ENCODE measurements around the gene DYNLT2B. TPM values are rescaled to one million over a fixed set of nuclear protein-coding genes. Genes with fewer than 3 reads are reported as not detected.
"Not testable (repeated sequence)": the region's sequence is repeated elsewhere in the genome, so short reads cannot be mapped to it uniquely, and the experiment has no call there.

The DYNLT2B gene
- total RNA-seq, 1 donor from 2014 or later: 29.9 TPM

GRCh38 chr3:196348698-196349097 lies 30.7 kb upstream of the DYNLT2B start:
- peaks cover 23% of the 10 kb centered on the region for H3F3A ChIP-seq (ENCODE audit: low read depth)
- H3K4me1 ChIP-seq: no peaks in the 10 kb centered on the region
- no peak overlapping the region for H3K4me3 ChIP-seq
- Mint-ChIP-seq H3K36me3 (peaks cover 44% of the 10 kb centered on the region), H3K27ac (no peak overlapping the region), H3K4me1 (no peaks in the 10 kb centered on the region), H3K9me3 (no peaks in the 10 kb centered on the region), H3K4me3 (no peak overlapping the region), H3K27me3 (ENCODE audit: insufficient read depth, low read depth) (no peaks in the 10 kb centered on the region)
- no peak overlapping the region for H3K9ac ChIP-seq
- no peaks in the 10 kb centered on the region for H3K9me3 ChIP-seq (ENCODE audit: low read depth)
- no peaks in the 10 kb centered on the region for H3K27me3 ChIP-seq
- no peaks in the 10 kb centered on the region for H4K20me1 ChIP-seq (ENCODE audit: low read depth)
- no peak for DNase-seq (ENCODE audit: low spot score)
- H3K27ac ChIP-seq: peak overlapping the region; percentile 53
- TF ChIP-seq EZH2 (IDR thresholded peaks at IDR 0.05) (no peak), EZH2phosphoT487 (IDR thresholded peaks at IDR 0.05) (no peak), CTCF (IDR thresholded peaks at IDR 0.05) (no peak)
- no peak overlapping the region for H2AFZ ChIP-seq (replicated peaks)
- H3K36me3 ChIP-seq: peaks cover 20% of the 10 kb centered on the region
- no peak overlapping the region for H3K4me2 ChIP-seq
- H3K79me2 ChIP-seq (ENCODE audit: low read depth): no peaks in the 10 kb centered on the region

GRCh38 chr3:196344663-196345062 lies 26.6 kb upstream of the DYNLT2B start:
- no peak for DNase-seq (ENCODE audit: low spot score)
- no peaks in the 10 kb centered on the region for H3K4me1 Mint-ChIP-seq
- Histone ChIP-seq H3K9me3 (ENCODE audit: low read depth) (no peaks in the 10 kb centered on the region), H3K9ac (no peak overlapping the region), H4K20me1 (ENCODE audit: low read depth) (no peaks in the 10 kb centered on the region), H3K79me2 (ENCODE audit: low read depth) (no peaks in the 10 kb centered on the region), H3K4me2 (no peak overlapping the region), H3K27ac (peak overlapping the region; percentile 63), H3K36me3 (peaks cover 14% of the 10 kb centered on the region), H3K27me3 (no peaks in the 10 kb centered on the region), H2AFZ (replicated peaks) (no peak overlapping the region), H3K4me3 (no peak overlapping the region), H3K4me1 (no peaks in the 10 kb centered on the region), H3F3A (ENCODE audit: low read depth) (peaks cover 19% of the 10 kb centered on the region)
- no peak overlapping the region for H3K4me3 Mint-ChIP-seq
- no peaks in the 10 kb centered on the region for H3K27me3 Mint-ChIP-seq (ENCODE audit: insufficient read depth, low read depth)
- H3K27ac Mint-ChIP-seq: no peak overlapping the region
- H3K9me3 Mint-ChIP-seq: no peaks in the 10 kb centered on the region
- H3K36me3 Mint-ChIP-seq: peaks cover 30% of the 10 kb centered on the region
- TF ChIP-seq EZH2 (IDR thresholded peaks at IDR 0.05) (no peak), CTCF (IDR thresholded peaks at IDR 0.05) (no peak), EZH2phosphoT487 (IDR thresholded peaks at IDR 0.05) (no peak)

- H3K36me3 ChIP-seq; H4K20me1 ChIP-seq (ENCODE audit: low read depth); H3K4me3 Mint-ChIP-seq; H3K27me3 Mint-ChIP-seq (ENCODE audit: insufficient read depth, low read depth); H3K9ac ChIP-seq; H3K27ac Mint-ChIP-seq; H3K4me2 ChIP-seq; H3K27me3 ChIP-seq; H3K79me2 ChIP-seq (ENCODE audit: low read depth); H3K4me1 ChIP-seq; H3K4me3 ChIP-seq; H2AFZ ChIP-seq (replicated peaks); H3K9me3 ChIP-seq (ENCODE audit: low read depth); H3K9me3 Mint-ChIP-seq; H3K4me1 Mint-ChIP-seq; DNase-seq (ENCODE audit: low spot score); H3K27ac ChIP-seq: not testable (repeated sequence)
- peaks cover 22% of the 10 kb centered on the region for H3K36me3 Mint-ChIP-seq
- peaks cover 19% of the 10 kb centered on the region for H3F3A ChIP-seq (ENCODE audit: low read depth)
Measured at GRCh38 chr3:196343917-196344316, 25.9 kb upstream of the DYNLT2B start.

GRCh38 chr3:196341137-196341536 lies 23.1 kb upstream of the DYNLT2B start:
- Mint-ChIP-seq H3K4me1 (no peaks in the 10 kb centered on the region), H3K36me3 (peaks cover 9% of the 10 kb centered on the region), H3K27me3 (ENCODE audit: insufficient read depth, low read depth) (no peaks in the 10 kb centered on the region), H3K27ac (no peak overlapping the region), H3K4me3 (no peak overlapping the region), H3K9me3 (peaks cover 3% of the 10 kb centered on the region)
- peaks cover 14% of the 10 kb centered on the region for H3F3A ChIP-seq (ENCODE audit: low read depth)
- H3K4me2 ChIP-seq: no peak overlapping the region
- DNase-seq (ENCODE audit: low spot score): no peak
- no peaks in the 10 kb centered on the region for H3K27me3 ChIP-seq
- H3K9me3 ChIP-seq (ENCODE audit: low read depth): no peaks in the 10 kb centered on the region
- H3K4me3 ChIP-seq: no peak overlapping the region
- no peaks in the 10 kb centered on the region for H3K36me3 ChIP-seq
- H3K79me2 ChIP-seq (ENCODE audit: low read depth): no peaks in the 10 kb centered on the region
- no peaks in the 10 kb centered on the region for H3K4me1 ChIP-seq
- TF ChIP-seq CTCF (IDR thresholded peaks at IDR 0.05): no peak
- TF ChIP-seq EZH2phosphoT487 (IDR thresholded peaks at IDR 0.05): no peak
- no peak for TF ChIP-seq EZH2 (IDR thresholded peaks at IDR 0.05)
- no peak overlapping the region for H3K27ac ChIP-seq
- H2AFZ ChIP-seq (replicated peaks): no peak overlapping the region
- no peaks in the 10 kb centered on the region for H4K20me1 ChIP-seq (ENCODE audit: low read depth)
- no peak overlapping the region for H3K9ac ChIP-seq

Measured in neural progenitor cell (in vitro differentiated cells).